PC-9 (cell line): Measurements from ENCODE around the gene NELFCD. TPM values are rescaled to one million over a fixed set of nuclear protein-coding genes. Genes with fewer than 3 reads are reported as not detected.

Experiments
- BruUV-seq: library from RNA; stranded (reverse); fragments of 400-500 nt; replicated peaks from 2 replicates; lab custom pipeline; 2021; lab: Mats Ljungman, UMichigan
- CTCF ChIA-PET: fragments of 300-600 bp; sonication (Branson Sonifier 250); formaldehyde crosslinking; loops from one replicate; lab custom pipeline; 2022; ENCODE audit warnings: antibody characterized with exemption; lab: Charles Lee
- POLR2A ChIA-PET: fragments of 300-600 bp; sonication (Branson Sonifier 250); formaldehyde crosslinking; loops from one replicate; lab custom pipeline; 2022; ENCODE audit warnings: antibody characterized with exemption; ENCODE audit not compliant: unreplicated experiment; lab: Charles Lee
- DNase-seq, 2 experiments: peaks; one replicate each; pipeline versions ENCODE4 v3.0.0 to v3.0.0-alpha.2; 2015 to 2022; ENCODE audit warnings: mixed read lengths in 1 of 2
- H2AFZ ChIP-seq: fragments of 200-600 bp; sonication (generic); 2 replicates; pipeline ENCODE4 v1.8.1; 2017; ENCODE audit warnings: antibody characterized with exemption
- H3F3A ChIP-seq: fragments of 200-600 bp; sonication (generic); 2 replicates; pipeline ENCODE4 v1.8.1; 2017; ENCODE audit warnings: antibody characterized with exemption, mild to moderate bottlenecking, low read depth; ENCODE audit not compliant: insufficient read depth
- H3K27ac ChIP-seq: fragments of 200-600 bp; sonication (generic); 2 replicates; pipeline ENCODE4 v1.6.1; 2016; ENCODE audit warnings: mixed run types
- H3K27me3 ChIP-seq: fragments of 200-600 bp; sonication (generic); 2 replicates; pipeline ENCODE4 v1.6.1; 2016; ENCODE audit warnings: low read depth, mixed run types; ENCODE audit not compliant: insufficient read depth
- H3K36me3 ChIP-seq: fragments of 200-600 bp; sonication (generic); 2 replicates; pipeline ENCODE4 v1.6.1; 2016; ENCODE audit warnings: low read depth, mixed run types
- H3K4me1 ChIP-seq: fragments of 200-600 bp; sonication (generic); replicated peaks from 2 replicates; pipeline ENCODE4 v1.6.1; 2016; ENCODE audit warnings: mixed run types; ENCODE audit not compliant: insufficient read depth
- H3K4me2 ChIP-seq: fragments of 200-600 bp; sonication (generic); 2 replicates; pipeline ENCODE4 v1.6.1; 2017; ENCODE audit warnings: mixed run types
- H3K4me3 ChIP-seq: fragments of 200-600 bp; sonication (generic); 2 replicates; pipeline ENCODE4 v1.6.1; 2016; ENCODE audit warnings: mixed run types
- H3K79me2 ChIP-seq: fragments of 200-600 bp; sonication (generic); 2 replicates; pipeline ENCODE4 v1.6.1; 2017; ENCODE audit warnings: low read depth, mixed run types
- H3K9me2 ChIP-seq: fragments of 200-600 bp; sonication (generic); 2 replicates; pipeline ENCODE4 v1.8.1; 2017; ENCODE audit warnings: mild to moderate bottlenecking; ENCODE audit not compliant: insufficient read depth
- H3K9me3 ChIP-seq: fragments of 200-600 bp; sonication (generic); 2 replicates; pipeline ENCODE4 v1.8.1; 2016; ENCODE audit warnings: low read depth; ENCODE audit not compliant: insufficient read depth
- H4K20me1 ChIP-seq: fragments of 200-600 bp; sonication (generic); 2 replicates; pipeline ENCODE4 v1.8.1; 2017; ENCODE audit not compliant: insufficient read depth
- EZH2 ChIP-seq: fragments of 200-600 bp; sonication (generic); IDR thresholded peaks from 2 replicates; pipeline ENCODE4 v1.8.0; 2017; ENCODE audit warnings: antibody characterized with exemption, low read depth
- intact Hi-C: fragments of 100-400 bp; cut with micrococcal nuclease; formaldehyde crosslinking; loops from one replicate; pipeline ENCODE4 v1.10.0; 2022; ENCODE audit not compliant: unreplicated experiment
- total RNA-seq: library from RNA; stranded (reverse); gene quantifications from 2 replicates; pipeline ENCODE4 v1.2.3, GENCODE V29; 2021
- TF ChIP-seq, protein P1 (sequence below): fragments of 200-600 bp; sonication (generic); conservative IDR thresholded peaks from 2 replicates; pipeline ENCODE4 v1.6.1; 2017; ENCODE audit warnings: mixed run types, antibody characterized with exemption, mild to moderate bottlenecking, moderate library complexity

NELFCD gene
- total RNA-seq, 1 experiment from 2014 or later = 130 TPM

DNA sequence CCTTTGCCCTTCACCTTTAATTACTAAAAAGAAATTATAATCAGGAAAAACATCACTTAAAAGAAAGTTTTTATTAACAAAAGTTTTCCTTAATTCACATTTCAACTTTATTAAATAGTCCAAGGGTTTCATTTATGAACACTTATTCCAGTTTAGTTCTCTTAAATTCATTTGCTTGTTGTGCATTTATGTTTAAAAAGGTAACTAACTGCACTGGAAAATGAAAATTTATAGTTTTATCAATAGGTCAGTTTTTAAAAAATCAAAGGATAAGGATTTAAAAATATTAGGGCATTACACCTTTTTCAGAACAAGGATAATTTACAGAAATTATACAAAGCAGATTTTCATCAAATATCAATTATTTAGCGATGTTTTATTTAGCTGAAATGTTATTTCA is 52.0 kb downstream of the NELFCD start:
- H3K27me3 ChIP-seq = no peaks in the 10 kb centered on the region
- TF ChIP-seq, protein P1, sequence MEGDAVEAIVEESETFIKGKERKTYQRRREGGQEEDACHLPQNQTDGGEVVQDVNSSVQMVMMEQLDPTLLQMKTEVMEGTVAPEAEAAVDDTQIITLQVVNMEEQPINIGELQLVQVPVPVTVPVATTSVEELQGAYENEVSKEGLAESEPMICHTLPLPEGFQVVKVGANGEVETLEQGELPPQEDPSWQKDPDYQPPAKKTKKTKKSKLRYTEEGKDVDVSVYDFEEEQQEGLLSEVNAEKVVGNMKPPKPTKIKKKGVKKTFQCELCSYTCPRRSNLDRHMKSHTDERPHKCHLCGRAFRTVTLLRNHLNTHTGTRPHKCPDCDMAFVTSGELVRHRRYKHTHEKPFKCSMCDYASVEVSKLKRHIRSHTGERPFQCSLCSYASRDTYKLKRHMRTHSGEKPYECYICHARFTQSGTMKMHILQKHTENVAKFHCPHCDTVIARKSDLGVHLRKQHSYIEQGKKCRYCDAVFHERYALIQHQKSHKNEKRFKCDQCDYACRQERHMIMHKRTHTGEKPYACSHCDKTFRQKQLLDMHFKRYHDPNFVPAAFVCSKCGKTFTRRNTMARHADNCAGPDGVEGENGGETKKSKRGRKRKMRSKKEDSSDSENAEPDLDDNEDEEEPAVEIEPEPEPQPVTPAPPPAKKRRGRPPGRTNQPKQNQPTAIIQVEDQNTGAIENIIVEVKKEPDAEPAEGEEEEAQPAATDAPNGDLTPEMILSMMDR = no peak
- TF ChIP-seq EZH2 = no peak
- H2AFZ ChIP-seq = no peak overlapping the region
- H3K79me2 ChIP-seq = peaks cover 72% of the 10 kb centered on the region
- peak overlapping the region; percentile 79 for H3K4me2 ChIP-seq
- no TSS peak for BruUV-seq
- peak overlapping the region; percentile 64 for H3K27ac ChIP-seq
- ChIA-PET POLR2A (no interaction called here), CTCF (interaction anchor here (0.6 kb wide), 1 partner anchor 177 kb away, joined by 5 read pairs; no protein-coding TSS in a partner anchor)
- H3K9me3 ChIP-seq = no peaks in the 10 kb centered on the region
- no peaks in the 10 kb centered on the region for H3K9me2 ChIP-seq
- peaks cover 50% of the 10 kb centered on the region for H3K4me1 ChIP-seq
- H3K4me3 ChIP-seq = peak overlapping the region; percentile 80
- peak in 1 of 2 experiments; percentile 10 for DNase-seq
- intact Hi-C loops = loop anchor here (5.0 kb wide), 1 partner anchor 51 kb away; the partner anchor contains the start of gene NELFCD
- peaks cover 59% of the 10 kb centered on the region for H3F3A ChIP-seq
- H4K20me1 ChIP-seq = peaks cover 37% of the 10 kb centered on the region
- H3K36me3 ChIP-seq = peaks cover 56% of the 10 kb centered on the region

DNA sequence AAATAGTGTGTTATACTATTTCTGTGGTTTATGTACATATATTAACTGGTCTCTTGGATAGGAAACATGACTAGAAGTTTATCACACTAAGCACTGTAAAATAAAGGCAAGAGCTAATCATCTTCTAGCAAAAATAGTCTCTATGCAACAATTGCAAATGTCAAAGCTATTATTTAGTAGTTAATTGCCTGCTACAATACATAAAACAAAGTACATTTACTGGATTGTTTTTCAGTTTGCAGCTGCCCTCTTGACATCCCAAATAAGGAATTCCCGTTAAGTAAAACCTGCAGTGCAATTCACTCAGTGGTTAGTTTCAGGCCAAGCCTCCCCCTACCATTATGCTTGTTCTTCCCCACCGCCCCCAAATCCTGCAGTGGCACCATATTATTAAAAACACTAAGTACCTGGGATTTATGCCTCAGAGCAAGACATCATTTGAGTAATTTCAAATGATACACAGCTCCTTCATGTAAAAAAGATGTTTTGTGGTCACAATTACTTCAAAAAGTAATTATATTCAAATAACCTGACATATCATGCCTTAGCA is 52.6 kb downstream of the NELFCD start:
- peaks cover 56% of the 10 kb centered on the region for H3K36me3 ChIP-seq
- ChIA-PET POLR2A (no interaction called here), CTCF (interaction anchor here (0.6 kb wide), 1 partner anchor 178 kb away, joined by 5 read pairs; no protein-coding TSS in a partner anchor)
- H3K79me2 ChIP-seq = peaks cover 72% of the 10 kb centered on the region
- intact Hi-C loops = loop anchor here (5.0 kb wide), 1 partner anchor 51 kb away; the partner anchor contains the start of gene NELFCD
- peaks cover 65% of the 10 kb centered on the region for H3F3A ChIP-seq
- peak overlapping the region; percentile 64 for H3K27ac ChIP-seq
- no peaks in the 10 kb centered on the region for H3K27me3 ChIP-seq
- H3K9me3 ChIP-seq = no peaks in the 10 kb centered on the region
- no peak for DNase-seq
- H3K4me1 ChIP-seq = peaks cover 48% of the 10 kb centered on the region
- TF ChIP-seq, protein P1 = no peak
- TF ChIP-seq EZH2 = no peak
- no peak overlapping the region for H2AFZ ChIP-seq
- peaks cover 40% of the 10 kb centered on the region for H4K20me1 ChIP-seq
- H3K4me3 ChIP-seq = peak overlapping the region; percentile 80; the same call in 1 of the 2 replicates
- H3K4me2 ChIP-seq = peak overlapping the region; percentile 79
- H3K9me2 ChIP-seq = no peaks in the 10 kb centered on the region
- BruUV-seq = no TSS peak

DNA sequence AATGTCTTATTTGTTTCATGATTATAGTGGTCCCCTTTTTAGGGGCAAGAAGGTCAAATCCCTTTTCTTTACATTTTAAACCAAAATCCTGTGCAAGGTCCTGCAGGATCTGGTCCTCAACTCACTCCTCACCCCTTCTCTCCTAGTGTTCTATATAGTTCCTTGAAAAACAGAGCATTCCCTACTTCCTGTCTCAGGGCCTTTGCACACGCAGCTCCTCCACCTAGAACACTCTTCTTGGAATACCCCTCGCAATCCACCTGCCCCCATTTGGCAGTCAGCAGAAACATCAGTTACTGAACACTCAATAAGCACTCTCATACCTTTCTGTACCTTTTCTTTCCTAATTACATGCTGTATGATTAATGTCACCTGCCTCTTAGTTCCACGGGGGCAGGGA is 54.3 kb downstream of the NELFCD start:
- Histone ChIP-seq H4K20me1 (peaks cover 47% of the 10 kb centered on the region), H3K4me1 (peaks cover 48% of the 10 kb centered on the region), H2AFZ (no peak overlapping the region), H3F3A (peaks cover 61% of the 10 kb centered on the region), H3K36me3 (peaks cover 55% of the 10 kb centered on the region), H3K9me3 (no peaks in the 10 kb centered on the region), H3K9me2 (no peaks in the 10 kb centered on the region), H3K4me2 (no peak overlapping the region), H3K27me3 (no peaks in the 10 kb centered on the region), H3K4me3 (no peak overlapping the region), H3K79me2 (peaks cover 72% of the 10 kb centered on the region), H3K27ac (peak overlapping the region; percentile 19; the same call in 1 of the 2 replicates)
- intact Hi-C loops = no loop called here
- BruUV-seq = no TSS peak
- ChIA-PET CTCF (no interaction called here), POLR2A (no interaction called here)
- TF ChIP-seq, protein P1 = no peak
- TF ChIP-seq EZH2 = no peak
- no peak for DNase-seq
